Measurements from ENCODE around the gene RASSF10.

RASSF10 gene

DNA sequence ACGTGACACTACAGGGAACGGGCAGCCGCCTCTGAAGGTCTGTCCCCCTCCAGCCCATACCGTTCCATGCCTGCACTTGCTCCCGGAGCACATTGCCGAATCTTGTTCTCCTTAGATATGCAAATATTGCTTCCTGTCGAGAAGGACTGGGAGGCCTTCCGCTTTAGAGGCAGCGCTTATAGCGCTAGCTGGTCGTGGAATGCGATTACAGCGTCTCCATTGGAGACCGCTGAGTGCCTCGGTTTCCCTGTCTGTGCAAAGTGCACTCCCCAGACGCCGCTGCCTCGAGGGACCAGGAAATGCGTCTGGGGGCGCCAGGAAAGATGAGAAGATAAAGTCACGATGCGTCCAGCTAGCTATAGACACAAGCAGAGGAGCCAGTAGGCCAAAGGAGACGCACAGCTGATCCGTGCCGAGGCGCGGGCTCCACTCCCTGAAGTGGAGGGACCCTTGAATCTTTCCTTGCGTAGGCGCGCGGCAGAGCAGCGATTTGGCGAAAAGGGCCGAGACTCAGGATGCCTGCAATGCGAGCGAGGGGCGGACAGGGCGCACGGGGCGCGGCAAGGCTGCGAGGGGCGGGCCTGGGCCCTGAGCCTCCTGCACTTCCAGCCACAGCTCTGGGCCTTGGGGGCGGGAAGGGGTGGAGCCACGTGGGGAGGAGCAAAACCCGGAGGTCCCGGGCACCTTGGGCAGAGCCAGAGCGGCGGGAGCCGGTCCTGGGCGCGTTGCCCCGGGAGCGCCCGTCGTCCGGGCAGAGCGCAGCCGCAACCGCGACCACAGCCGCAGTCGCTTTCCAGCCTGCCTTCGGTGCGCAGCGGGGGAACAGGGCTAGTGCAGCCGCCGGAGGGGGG lies at the start of gene RASSF10:
Gene RASSF10, plus strand, starts transcription at position 692 of the 851 bp plus-strand sequence. CDS start 261 bp downstream, outside the sequence.
- peak; percentile 15 for DNase-seq

- DNase-seq, result peak; percentile 43
These were observed 47.5 kb upstream of the RASSF10 start for GRCh38 chr11:12961615-12962014.

DNA sequence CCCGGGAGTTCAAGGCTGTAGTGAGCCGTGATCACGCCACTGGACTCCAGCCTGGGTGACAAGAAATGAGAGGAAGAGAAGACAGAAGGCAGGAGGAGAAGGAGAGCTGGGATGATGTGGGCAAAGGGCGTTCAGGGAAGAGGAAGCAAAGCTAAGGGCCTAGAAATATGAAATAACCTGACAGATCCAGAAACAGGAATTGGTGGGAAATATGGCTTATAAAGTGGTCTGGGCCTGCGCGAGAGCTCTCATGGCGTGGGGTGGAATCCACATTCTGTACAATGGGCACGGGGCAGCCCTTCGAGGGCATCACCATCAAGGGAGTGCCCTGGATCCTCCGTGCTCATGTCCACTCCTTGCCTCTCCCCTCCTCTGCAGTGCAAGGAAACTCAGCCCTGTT lies 46.8 kb upstream of the RASSF10 start:
- no peak for DNase-seq

DNA sequence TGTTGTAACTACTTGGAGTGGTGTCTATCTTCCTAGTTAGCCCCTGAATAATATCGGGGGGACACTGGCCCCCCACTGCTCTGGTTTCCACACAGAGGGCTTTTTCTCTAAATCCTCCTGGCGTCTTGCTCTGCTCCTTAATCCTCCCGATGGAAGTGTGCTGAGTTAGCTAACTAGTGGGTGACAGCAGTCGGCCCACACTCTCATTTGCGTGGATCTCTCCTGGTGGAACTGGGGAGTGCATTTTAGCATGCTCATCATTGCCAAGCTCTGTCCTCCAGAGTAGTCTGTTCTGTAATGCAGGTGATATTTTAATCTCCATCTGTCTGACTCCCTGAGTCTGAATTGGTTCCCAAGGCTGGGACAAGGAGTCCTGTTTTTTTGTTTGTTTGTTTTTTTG lies 46.1 kb upstream of the RASSF10 start:
- no peak for DNase-seq

GRCh38 chr11:12963792-12964536 lies 45.2 kb upstream of the RASSF10 start:
- DNase-seq, result peak; percentile 68

GRCh38 chr11:12964650-12965049 lies 44.5 kb upstream of the RASSF10 start:
- no peak for DNase-seq

DNA sequence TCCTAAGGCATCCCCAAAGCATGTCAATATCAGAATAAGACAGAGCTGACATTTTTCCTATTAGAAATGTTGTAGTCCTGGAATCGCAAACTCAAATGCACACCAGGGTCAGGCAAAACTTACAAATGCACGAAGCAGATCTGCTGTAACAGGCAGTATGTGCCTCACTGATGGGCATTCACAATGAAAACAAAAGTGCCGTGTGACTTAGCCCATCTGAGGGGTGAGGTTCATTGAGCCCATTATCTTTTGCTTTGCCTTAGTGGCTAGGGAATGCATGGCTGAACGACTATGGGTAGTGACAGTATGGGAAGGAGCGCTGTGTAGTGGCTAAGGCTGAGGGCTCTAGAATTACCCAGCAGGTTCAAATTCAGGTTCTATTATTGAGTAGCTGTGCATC lies 43.1 kb upstream of the RASSF10 start:
- no peak for DNase-seq

GRCh38 chr11:12968101-12968500 lies 41.0 kb upstream of the RASSF10 start:
- DNase-seq, result no peak

- DNase-seq, result no peak
These were observed 40.3 kb upstream of the RASSF10 start for GRCh38 chr11:12968826-12969225.

- no peak for DNase-seq
These were observed 37.2 kb upstream of the RASSF10 start for GRCh38 chr11:12971955-12972354.

DNA sequence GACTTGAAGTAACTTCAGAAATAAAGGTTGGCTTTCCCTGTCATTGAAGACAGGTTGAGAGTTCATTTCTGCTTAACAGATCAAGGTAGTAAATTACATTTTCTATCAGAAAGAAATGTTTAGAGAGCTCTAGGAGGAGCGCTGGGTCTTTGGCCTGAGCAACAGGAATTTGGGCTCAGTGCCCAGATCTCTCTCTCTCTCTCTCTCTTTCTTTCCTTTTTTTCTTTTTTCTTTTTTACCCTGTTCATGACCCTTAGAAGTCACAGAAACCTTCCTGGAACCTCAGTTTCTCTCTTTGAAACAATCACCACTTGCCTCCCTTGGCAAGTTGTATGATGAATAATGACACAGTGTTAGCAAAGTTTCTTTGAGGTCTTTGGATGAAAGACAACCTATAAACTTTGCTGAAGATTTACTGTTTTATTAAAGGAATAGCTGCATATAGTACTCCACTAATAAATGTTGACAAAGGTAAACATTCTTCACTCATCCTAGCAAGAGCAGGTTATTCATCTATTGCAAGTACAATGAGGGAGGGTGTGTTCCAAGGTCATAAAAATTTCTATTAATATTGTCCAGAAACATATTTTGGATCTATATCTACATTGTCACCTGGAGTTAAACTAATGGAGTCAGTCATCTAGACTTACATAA lies 35.5 kb upstream of the RASSF10 start:
- peak; percentile 8 for DNase-seq

DNA sequence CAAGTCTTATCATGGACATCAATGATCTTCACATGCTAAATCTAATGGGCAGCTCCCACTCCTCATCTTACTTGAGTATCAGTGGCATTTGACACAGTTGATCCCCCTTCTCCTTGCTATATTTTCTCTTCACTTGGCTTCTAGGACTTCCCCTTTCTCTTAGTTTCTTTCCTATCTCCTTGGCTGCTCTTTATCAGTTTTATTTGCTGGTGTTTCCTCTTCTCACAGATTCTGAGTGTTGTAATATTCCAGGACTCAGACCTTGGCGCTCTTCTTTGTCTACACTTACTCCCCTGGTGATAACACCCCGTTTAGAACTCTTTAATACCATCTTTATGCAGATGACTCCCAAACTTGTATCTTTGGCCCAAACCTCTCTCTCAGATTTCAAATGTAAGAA lies 33.9 kb upstream of the RASSF10 start:
- no peak for DNase-seq

DNA sequence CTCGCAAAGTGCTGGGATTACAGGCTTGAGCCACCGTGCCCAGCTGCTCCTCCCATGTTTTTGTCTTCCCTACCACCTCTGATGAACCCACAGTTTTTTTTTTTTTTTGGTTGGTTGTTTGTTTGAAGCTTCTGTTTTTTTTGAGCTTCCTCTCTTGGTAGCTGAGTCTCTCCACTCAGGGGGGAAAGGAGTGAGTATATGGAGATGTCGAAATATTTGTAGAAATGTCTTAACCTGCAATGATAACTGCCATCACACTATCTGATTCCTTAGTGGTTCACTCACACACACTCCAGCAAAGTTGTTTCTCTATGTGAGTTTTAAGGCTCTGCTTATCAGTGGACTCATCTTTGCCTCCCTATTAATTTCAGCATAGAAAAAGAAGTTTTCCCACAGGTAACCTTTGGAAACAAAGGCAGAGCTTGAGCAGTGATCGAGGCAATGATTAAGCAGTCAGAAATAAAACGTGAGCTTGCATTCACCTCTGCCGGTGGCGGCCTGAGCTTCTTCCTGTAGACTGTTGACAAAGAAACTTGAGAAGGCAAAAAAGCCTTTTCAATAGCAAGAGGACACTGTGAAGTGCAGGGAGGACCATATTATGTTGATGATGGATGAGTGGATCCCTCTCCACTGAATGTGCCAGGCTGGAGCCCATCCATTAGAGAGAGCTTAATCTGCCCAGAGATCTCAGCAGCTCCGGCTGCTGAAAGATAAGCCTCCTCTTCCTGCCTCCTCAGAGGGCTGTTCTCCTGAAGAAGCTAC lies 29.0 kb upstream of the RASSF10 start:
- DNase-seq, result no peak

DNA sequence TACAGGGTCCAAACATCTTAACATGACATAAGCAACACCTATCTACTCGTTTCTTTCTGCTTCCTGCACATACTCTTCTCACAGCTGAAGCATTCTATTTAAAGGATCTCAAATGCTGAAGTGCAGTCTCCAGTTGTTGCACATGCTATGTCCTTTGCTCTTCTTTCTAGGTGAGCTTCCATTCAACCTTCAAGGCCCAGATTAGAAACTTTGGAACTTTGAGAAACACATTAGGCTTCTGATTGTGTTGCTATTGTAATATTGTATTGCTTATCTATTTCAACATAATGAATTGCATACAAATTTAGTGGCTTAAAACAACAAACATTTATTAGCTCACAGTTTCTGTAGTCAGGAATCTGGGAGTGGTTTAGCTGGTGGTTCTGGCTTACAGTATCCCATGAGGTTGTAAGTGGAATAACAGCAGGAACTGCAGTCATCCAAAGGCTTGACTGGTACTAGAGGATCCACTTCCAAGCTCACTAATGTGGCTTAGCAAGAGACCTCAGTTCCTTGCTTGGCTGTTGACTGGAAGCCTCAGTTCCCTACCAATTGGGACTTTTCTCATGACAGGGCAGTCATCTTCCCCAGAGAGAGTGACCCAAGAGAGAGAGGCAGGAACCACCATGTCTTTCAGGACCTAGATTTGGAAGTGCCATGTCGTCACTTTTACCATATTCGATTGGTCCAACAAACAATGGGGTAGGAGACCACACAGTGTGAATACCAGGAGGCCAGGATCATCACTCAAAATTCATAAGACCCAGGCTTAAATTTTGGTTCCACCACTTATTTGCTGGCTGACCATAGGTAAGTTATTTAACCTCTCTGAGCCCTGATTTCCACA lies 27.2 kb upstream of the RASSF10 start:
- no peak for DNase-seq

DNA sequence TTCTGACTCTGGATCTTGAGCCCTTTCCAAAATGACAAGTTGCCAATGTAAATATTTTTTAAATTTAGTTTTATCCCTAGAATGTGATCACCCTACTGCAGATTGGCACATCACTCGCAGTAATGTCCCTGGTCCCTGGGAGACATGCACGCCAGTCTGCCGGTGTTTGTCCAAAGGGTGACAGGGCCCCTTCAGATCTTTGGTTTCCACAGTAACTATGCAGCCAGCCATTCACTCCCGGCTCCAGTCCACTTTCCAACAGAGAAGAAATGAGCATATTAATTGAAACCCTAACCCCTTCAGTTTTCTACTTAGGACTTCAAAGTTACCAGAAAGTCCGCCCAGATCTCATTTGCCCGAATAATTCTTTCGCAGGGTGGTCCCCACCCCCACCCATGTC lies 25.8 kb upstream of the RASSF10 start:
- no peak for DNase-seq

DNA sequence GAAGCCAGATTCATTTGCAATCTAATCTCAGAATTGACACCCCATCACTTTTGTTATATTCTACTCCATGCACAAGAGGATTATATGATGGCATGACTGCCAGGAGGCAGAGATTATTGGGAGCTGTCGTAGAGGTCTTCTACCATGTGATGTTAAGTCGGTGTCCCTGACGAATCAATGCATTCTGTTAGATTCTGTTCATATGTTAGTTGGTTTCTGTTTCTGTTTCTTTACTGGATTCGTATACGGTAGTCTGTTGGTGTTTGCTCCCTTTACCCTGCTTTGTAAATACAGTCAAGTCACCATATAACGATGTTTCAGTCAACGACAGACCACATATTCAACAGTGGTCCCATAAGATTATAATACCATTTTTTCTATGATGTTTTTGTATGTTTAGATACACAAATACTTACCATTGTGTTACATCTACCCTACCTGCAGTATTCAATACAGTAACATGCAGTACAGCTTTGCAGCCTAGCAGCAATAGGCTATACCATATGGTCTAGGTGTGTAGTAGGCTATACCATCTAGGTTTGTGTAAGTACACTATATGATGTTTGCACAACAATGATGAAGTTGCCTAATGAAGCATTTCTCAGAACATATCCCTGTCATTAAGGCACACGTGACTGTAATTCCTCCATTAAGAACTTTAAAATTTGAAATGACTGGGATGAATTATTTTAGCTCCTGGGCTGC lies 22.8 kb upstream of the RASSF10 start:
- DNase-seq, result no peak

DNA sequence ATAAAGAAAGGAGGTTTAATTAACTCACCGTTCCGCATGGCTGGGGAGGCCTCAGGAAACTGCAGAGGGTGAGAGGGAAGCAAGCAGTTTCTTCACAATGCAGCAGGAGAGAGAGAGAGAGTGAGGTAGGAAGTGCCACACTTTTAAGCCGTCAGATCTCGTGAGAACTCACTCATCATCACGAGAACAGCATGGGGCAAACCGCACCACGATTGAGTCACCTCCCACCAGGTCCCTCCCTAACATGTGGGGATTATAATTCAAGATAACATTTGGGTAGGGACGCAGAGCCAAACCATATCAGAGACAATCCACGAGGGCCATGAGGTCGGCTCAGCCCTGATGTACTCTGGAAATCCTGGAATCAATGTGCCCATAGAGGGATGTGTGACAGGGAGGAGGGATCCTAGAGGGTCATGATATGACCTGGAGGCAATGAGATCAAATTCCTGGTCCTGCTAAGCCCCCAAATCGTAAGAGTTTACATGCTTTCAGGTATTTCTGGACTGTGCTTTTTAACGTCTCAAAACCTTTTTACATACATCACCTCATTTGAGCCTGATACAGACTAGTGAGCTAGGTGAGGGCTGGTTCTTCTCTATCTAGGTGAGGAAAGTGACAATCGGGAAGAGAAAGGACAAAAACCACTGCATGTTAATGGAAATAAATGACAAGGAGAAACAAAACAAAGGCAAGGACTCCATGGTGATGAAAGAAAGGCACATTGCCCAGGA lies 19.5 kb upstream of the RASSF10 start:
- no peak for DNase-seq

DNA sequence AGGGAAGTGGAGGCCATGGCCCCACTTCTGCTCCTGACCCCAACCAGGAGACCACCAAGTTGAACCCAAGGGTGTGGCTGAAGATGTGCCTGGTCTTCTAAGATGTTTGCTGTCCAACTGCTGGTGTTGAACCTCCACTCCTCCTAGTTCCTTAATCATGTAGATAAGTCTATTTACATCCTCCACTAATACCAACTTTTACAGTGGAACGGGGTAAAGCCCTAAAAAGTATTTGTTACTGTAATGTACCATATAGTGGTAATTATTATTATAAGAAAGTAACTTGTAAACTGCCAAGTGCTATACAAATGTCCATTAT lies 19.0 kb upstream of the RASSF10 start:
- no peak for DNase-seq

DNA sequence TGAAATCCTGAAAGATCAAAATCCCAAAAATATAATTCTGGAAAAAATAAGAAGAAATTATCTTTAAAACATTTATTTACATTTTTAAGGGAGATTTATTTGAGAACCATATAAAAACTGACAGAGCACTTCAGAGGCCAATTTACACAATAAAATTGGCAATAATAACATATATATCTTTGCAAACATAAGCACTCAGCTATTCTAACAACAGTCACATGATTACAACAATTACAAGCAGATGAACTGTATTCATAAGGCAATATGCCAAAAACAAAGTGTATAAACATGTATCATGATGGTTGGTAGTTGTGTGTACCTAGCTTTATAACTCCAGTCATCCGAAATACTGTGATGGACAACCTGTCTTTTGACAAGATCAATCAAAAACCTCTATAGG lies 17.7 kb upstream of the RASSF10 start:
- DNase-seq, result no peak

- no peak for DNase-seq
These were observed 15.5 kb upstream of the RASSF10 start for GRCh38 chr11:12993626-12994025.

- no peak for DNase-seq
These were observed 14.6 kb upstream of the RASSF10 start for GRCh38 chr11:12994476-12994875.
